HFFc6 (cell line): ENCODE measurements around the gene REM2. TPM values are rescaled to one million over a fixed set of nuclear protein-coding genes. Genes with fewer than 3 reads are reported as not detected.

Source experiments
- DNase-seq: peaks from one replicate; pipeline ENCODE4 v3.0.0-alpha.2; 2018
- H3K27ac Mint-ChIP-seq: 2 replicates; pipeline ENCODE4 v1.8.0; 2020; ENCODE audit warnings: mild to moderate bottlenecking, mixed read lengths
- H3K27me3 Mint-ChIP-seq: 2 replicates; pipeline ENCODE4 v1.8.0; 2021; ENCODE audit warnings: mild to moderate bottlenecking, moderate library complexity, mixed read lengths; ENCODE audit not compliant: insufficient read depth
- H3K36me3 Mint-ChIP-seq: 2 replicates; pipeline ENCODE4 v1.8.0; 2021; ENCODE audit warnings: low read depth, mixed read lengths
- H3K4me1 Mint-ChIP-seq: 2 replicates; pipeline ENCODE4 v1.8.0; 2020; ENCODE audit warnings: low read depth, mixed read lengths
- H3K4me3 Mint-ChIP-seq: 2 replicates; pipeline ENCODE4 v1.8.0; 2020; ENCODE audit warnings: mild to moderate bottlenecking, moderate library complexity, mixed read lengths
- H3K9me3 Mint-ChIP-seq: 2 replicates; pipeline ENCODE4 v1.8.0; 2020; ENCODE audit warnings: mild to moderate bottlenecking, mixed read lengths
- CTCF ChIP-seq: fragments of 200-600 bp; sonication (generic); IDR thresholded peaks from 2 replicates; pipeline ENCODE4 v1.5.0; 2021; ENCODE audit warnings: antibody characterized with exemption, mild to moderate bottlenecking
- total RNA-seq, 6 experiments: library from RNA; stranded (reverse); fragmentation: NEBNext Ultra II Directional; extraction: Animal tissue kit (Norgen Biotek cat#: 25700); gene quantifications; 2 replicates in 1 of 6; 3 replicates in 5 of 6; pipeline ENCODE4 v1.2.3, GENCODE V29; 2021

REM2 gene
- total RNA-seq, 6 experiments from 2014 or later: 0.09 to 0.17 (median 0.14) TPM; not detected in 2

- peaks cover 30% of the 10 kb centered on the region for H3K4me1 Mint-ChIP-seq
- no peak for TF ChIP-seq CTCF
Observed at GRCh38 chr14:22875003-22875747, 7.8 kb upstream of the REM2 start.

GRCh38 chr14:22875748-22876319, 7.2 kb upstream of the REM2 start:
- Mint-ChIP-seq H3K36me3 (peaks cover 29% of the 10 kb centered on the region), H3K27ac (no peak overlapping the region), H3K4me3 (no peak overlapping the region), H3K27me3 (peaks cover 1% of the 10 kb centered on the region; the same call in 1 of the 2 replicates), H3K9me3 (no peaks in the 10 kb centered on the region), H3K4me1 (peaks cover 24% of the 10 kb centered on the region)
- no peak for TF ChIP-seq CTCF
- DNase-seq: no peak

More at GRCh38 chr14:22875003-22875747, 7.8 kb upstream of the REM2 start:
- Mint-ChIP-seq H3K27me3 (peaks cover 1% of the 10 kb centered on the region; the same call in 1 of the 2 replicates), H3K9me3 (no peaks in the 10 kb centered on the region), H3K27ac (no peak overlapping the region), H3K36me3 (peaks cover 29% of the 10 kb centered on the region), H3K4me3 (no peak overlapping the region)
- no peak for DNase-seq

GRCh38 chr14:22877000-22877501, 6.0 kb upstream of the REM2 start:
- Mint-ChIP-seq H3K4me1 (peaks cover 23% of the 10 kb centered on the region), H3K27ac (no peak overlapping the region), H3K4me3 (no peak overlapping the region), H3K9me3 (no peaks in the 10 kb centered on the region), H3K36me3 (peaks cover 29% of the 10 kb centered on the region), H3K27me3 (peaks cover 3% of the 10 kb centered on the region; the same call in 1 of the 2 replicates)
- TF ChIP-seq CTCF: no peak
- no peak for DNase-seq

- no peak for DNase-seq
- Mint-ChIP-seq H3K4me3 (no peak overlapping the region), H3K27me3 (peaks cover 2% of the 10 kb centered on the region), H3K9me3 (no peaks in the 10 kb centered on the region), H3K36me3 (peaks cover 22% of the 10 kb centered on the region), H3K27ac (peak overlapping the region; percentile 36; the same call in 1 of the 2 replicates), H3K4me1 (peaks cover 27% of the 10 kb centered on the region)
- no peak for TF ChIP-seq CTCF
Observed at GRCh38 chr14:22878271-22879246, 4.5 kb upstream of the REM2 start.

- H3K4me3 Mint-ChIP-seq: peak overlapping the region; percentile 3; the same call in 1 of the 2 replicates
- H3K4me1 Mint-ChIP-seq: peaks cover 27% of the 10 kb centered on the region
- peaks cover 12% of the 10 kb centered on the region; the same call in 1 of the 2 replicates for H3K36me3 Mint-ChIP-seq
- DNase-seq: no peak
- no peaks in the 10 kb centered on the region for H3K9me3 Mint-ChIP-seq
- H3K27ac Mint-ChIP-seq: peak overlapping the region; percentile 54
- no peak for TF ChIP-seq CTCF
- H3K27me3 Mint-ChIP-seq: peaks cover 3% of the 10 kb centered on the region
Observed at GRCh38 chr14:22882064-22882463, 958 bp upstream of the REM2 start.
